WTC11 (cell line): ENCODE measurements around the gene TEK. TPM values are rescaled to one million over a fixed set of nuclear protein-coding genes. Genes with fewer than 3 reads are reported as not detected.

Experiments used
- ATAC-seq: fragments of 200-7000 bp; cut with Tn5 transposase; 2 replicates; pipeline ENCODE4 v1.10.0; 2021; ENCODE audit warnings: mild to moderate bottlenecking, moderate library complexity
- Bru-seq: library from RNA; stranded (reverse); fragments of 400-500 nt; gene quantifications from one replicate; lab custom pipeline; 2021; lab: Mats Ljungman, UMichigan
- CTCF ChIA-PET: fragments of 300-600 bp; sonication (Branson Sonifier 250); formaldehyde crosslinking; loops from one replicate; lab custom pipeline; 2021; ENCODE audit warnings: antibody characterized with exemption; lab: Charles Lee
- POLR2A ChIA-PET: fragments of 350-600 bp; sonication (Branson Sonifier 250); formaldehyde crosslinking; loops from one replicate; lab custom pipeline; 2021; ENCODE audit warnings: antibody characterized with exemption; lab: Charles Lee
- DNase-seq: peaks from one replicate; pipeline ENCODE4 v3.0.0; 2021; ENCODE audit warnings: low spot score
- H3K27ac Mint-ChIP-seq: 2 replicates; pipeline ENCODE4 v1.8.0; 2021; ENCODE audit warnings: mixed read lengths
- H3K27me3 Mint-ChIP-seq: 2 replicates; pipeline ENCODE4 v1.8.0; 2021; ENCODE audit warnings: low read depth, mild to moderate bottlenecking, moderate library complexity, mixed read lengths
- H3K36me3 Mint-ChIP-seq: 2 replicates; pipeline ENCODE4 v1.8.0; 2021; ENCODE audit warnings: mixed read lengths
- H3K4me1 Mint-ChIP-seq: 2 replicates; pipeline ENCODE4 v1.8.0; 2022; ENCODE audit warnings: mixed read lengths
- H3K4me3 Mint-ChIP-seq: 2 replicates; pipeline ENCODE4 v1.8.0; 2021; ENCODE audit warnings: mild to moderate bottlenecking, moderate library complexity, mixed read lengths
- H3K9me3 Mint-ChIP-seq: 2 replicates; pipeline ENCODE4 v1.8.0; 2021; ENCODE audit warnings: mixed read lengths
- CREM ChIP-seq: sonication (generic); formaldehyde crosslinking; IDR thresholded peaks from 2 replicates; pipeline ENCODE4 v1.8.1; 2022; ENCODE audit warnings: mild to moderate bottlenecking, missing genetic modification reagents, moderate library complexity
- EMX1 ChIP-seq: fragments of 250-450 bp; sonication (Bioruptor Pico); IDR thresholded peaks from 2 replicates; pipeline ENCODE4 v1.8.0; 2021; ENCODE audit warnings: mild to moderate bottlenecking
- ETV6 ChIP-seq: sonication (generic); formaldehyde crosslinking; IDR thresholded peaks from 2 replicates; pipeline ENCODE4 v1.8.1; 2022; ENCODE audit warnings: mild to moderate bottlenecking, missing genetic modification reagents
- NFYB ChIP-seq: sonication (generic); formaldehyde crosslinking; conservative IDR thresholded peaks from 2 replicates; pipeline ENCODE4 v1.8.0; 2022; ENCODE audit warnings: low read depth, missing genetic modification reagents
- PREB ChIP-seq: sonication (generic); formaldehyde crosslinking; IDR thresholded peaks from 2 replicates; pipeline ENCODE4 v1.8.1; 2022; ENCODE audit warnings: mild to moderate bottlenecking, missing genetic modification reagents, moderate library complexity, borderline replicate concordance
- RELA ChIP-seq: sonication (generic); formaldehyde crosslinking; IDR thresholded peaks from 2 replicates; pipeline ENCODE4 v1.8.1; 2022; ENCODE audit warnings: missing genetic modification reagents, mild to moderate bottlenecking, borderline replicate concordance
- ZNF416 ChIP-seq: fragments of 250-450 bp; sonication (Bioruptor Pico); IDR thresholded peaks from 2 replicates; pipeline ENCODE4 v1.9.0; 2021; ENCODE audit warnings: mild to moderate bottlenecking, inconsistent platforms
- ZNF671 ChIP-seq: fragments of 250-450 bp; sonication (Bioruptor Pico); IDR thresholded peaks from 2 replicates; pipeline ENCODE4 v1.8.0; 2021; ENCODE audit warnings: mild to moderate bottlenecking
- long read RNA-seq, 3 experiments: library from RNA in 1 of 3; library from capped mRNA in 1 of 3; library from polyadenylated mRNA in 1 of 3; unstranded in 2 of 3; stranded (forward) in 1 of 3; transcript quantifications; one replicate each; pipeline ENCODE4 v2.0.0, GENCODE V29; 2021
- total RNA-seq: library from RNA; stranded (reverse); gene quantifications from 3 replicates; pipeline ENCODE4 v1.2.3, GENCODE V29; 2021
- TF ChIP-seq, protein P1 (sequence below): sonication (generic); formaldehyde crosslinking; IDR thresholded peaks from 2 replicates; pipeline ENCODE4 v1.8.1; 2022; ENCODE audit warnings: missing genetic modification reagents, borderline replicate concordance
- TF ChIP-seq, protein P2 (sequence below): sonication (generic); formaldehyde crosslinking; IDR thresholded peaks from 2 replicates; pipeline ENCODE4 v1.8.1; 2022; ENCODE audit warnings: mild to moderate bottlenecking, moderate library complexity, missing genetic modification reagents
- TF ChIP-seq, protein P3 (sequence below): sonication (generic); formaldehyde crosslinking; IDR thresholded peaks from 2 replicates; pipeline ENCODE4 v1.8.1; 2023; ENCODE audit warnings: mild to moderate bottlenecking, missing genetic modification reagents, moderate library complexity

TEK gene
- 2.5 to 3.1 TPM (median 2.5 TPM) in 3 replicates for total RNA-seq
- Bru-seq, nascent RNA, result percentile 39 among the genes with signal in this experiment
- long read RNA-seq, experiment 1, full-length matches to known transcripts, result 2 of 17 reads
- long read RNA-seq, experiment 1, partial matches to known transcripts, result 2 of 17 reads
- long read RNA-seq, experiment 1, other reads (novel, unspliced or antisense), result 13 of 17 reads
- long read RNA-seq, experiment 2, partial matches to known transcripts, result 1 of 6 reads
- long read RNA-seq, experiment 2, other reads (novel, unspliced or antisense), result 5 of 6 reads
- long read RNA-seq, experiment 3, result 0 reads

DNA sequence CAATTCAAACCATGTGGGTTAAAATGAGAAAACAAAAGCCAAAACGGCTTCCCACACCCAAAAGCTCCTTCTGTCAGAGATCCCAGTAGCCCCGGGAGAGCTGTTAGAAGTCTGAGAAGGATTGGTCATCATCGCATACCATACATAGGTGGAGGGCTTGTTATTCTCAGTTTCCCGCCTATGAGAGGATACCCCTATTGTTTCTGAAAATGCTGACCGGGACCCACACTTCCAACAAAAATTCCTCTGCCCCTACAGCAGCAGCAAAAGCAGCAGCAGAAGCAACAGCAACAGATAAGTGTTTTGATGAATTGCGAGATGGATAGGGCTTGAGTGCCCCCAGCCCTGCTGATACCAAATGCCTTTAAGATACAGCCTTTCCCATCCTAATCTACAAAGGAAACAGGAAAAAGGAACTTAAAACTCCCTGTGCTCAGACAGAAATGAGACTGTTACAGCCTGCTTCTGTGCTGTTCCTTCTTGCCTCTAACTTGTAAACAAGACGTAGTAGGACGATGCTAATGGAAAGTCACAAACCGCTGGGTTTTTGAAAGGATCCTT lies at the start of gene TEK:
Gene TEK, plus strand, starts transcription at position 245 of the 561 bp plus-strand sequence. CDS start 366 bp downstream, outside the sequence.
- Mint-ChIP-seq H3K4me1 (peaks cover 17% of the 10 kb centered on the region), H3K36me3 (no peaks in the 10 kb centered on the region), H3K9me3 (no peaks in the 10 kb centered on the region), H3K4me3 (peak within 1 kb of the TSS; percentile 51), H3K27me3 (no peaks in the 10 kb centered on the region), H3K27ac (peak within 1 kb of the TSS; percentile 45; the same call in 1 of the 2 replicates)
- ATAC-seq (peak; percentile 93), DNase-seq (no peak)
- POLR2A ChIA-PET, result no interaction called here
- no peak for TF ChIP-seq ZNF671 (CRISPR knock-in tag)
- CTCF ChIA-PET, result no interaction called here

GRCh38 chr9:27059412-27059811 lies 49.6 kb upstream of the TEK start:
- Mint-ChIP-seq H3K36me3 (no peaks in the 10 kb centered on the region), H3K4me1 (no peaks in the 10 kb centered on the region), H3K27me3 (no peaks in the 10 kb centered on the region), H3K4me3 (no peak overlapping the region), H3K27ac (no peak overlapping the region), H3K9me3 (no peaks in the 10 kb centered on the region)
- TF ChIP-seq ETV6 (no peak), CREM (no peak), ZNF416 (CRISPR knock-in tag) (no peak), PREB (CRISPR knock-in tag) (no peak), RELA (CRISPR knock-in tag) (no peak), NFYB (CRISPR knock-in tag) (no peak)
- TF ChIP-seq, protein P1, sequence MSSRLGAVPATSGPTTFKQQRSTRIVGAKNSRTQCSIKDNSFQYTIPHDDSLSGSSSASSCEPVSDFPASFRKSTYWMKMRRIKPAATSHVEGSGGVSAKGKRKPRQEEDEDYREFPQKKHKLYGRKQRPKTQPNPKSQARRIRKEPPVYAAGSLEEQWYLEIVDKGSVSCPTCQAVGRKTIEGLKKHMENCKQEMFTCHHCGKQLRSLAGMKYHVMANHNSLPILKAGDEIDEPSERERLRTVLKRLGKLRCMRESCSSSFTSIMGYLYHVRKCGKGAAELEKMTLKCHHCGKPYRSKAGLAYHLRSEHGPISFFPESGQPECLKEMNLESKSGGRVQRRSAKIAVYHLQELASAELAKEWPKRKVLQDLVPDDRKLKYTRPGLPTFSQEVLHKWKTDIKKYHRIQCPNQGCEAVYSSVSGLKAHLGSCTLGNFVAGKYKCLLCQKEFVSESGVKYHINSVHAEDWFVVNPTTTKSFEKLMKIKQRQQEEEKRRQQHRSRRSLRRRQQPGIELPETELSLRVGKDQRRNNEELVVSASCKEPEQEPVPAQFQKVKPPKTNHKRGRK, result no peak
- TF ChIP-seq, protein P2, sequence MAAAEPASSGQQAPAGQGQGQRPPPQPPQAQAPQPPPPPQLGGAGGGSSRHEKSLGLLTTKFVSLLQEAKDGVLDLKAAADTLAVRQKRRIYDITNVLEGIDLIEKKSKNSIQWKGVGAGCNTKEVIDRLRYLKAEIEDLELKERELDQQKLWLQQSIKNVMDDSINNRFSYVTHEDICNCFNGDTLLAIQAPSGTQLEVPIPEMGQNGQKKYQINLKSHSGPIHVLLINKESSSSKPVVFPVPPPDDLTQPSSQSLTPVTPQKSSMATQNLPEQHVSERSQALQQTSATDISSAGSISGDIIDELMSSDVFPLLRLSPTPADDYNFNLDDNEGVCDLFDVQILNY (CRISPR knock-in tag), result no peak
- CTCF ChIA-PET, result no interaction called here
- no peak for DNase-seq
- POLR2A ChIA-PET, result no interaction called here
- ATAC-seq, result no peak

GRCh38 chr9:27059907-27060306 lies 49.1 kb upstream of the TEK start:
- H3K27me3 Mint-ChIP-seq, result no peaks in the 10 kb centered on the region
- CTCF ChIA-PET, result no interaction called here

GRCh38 chr9:27065288-27065687 lies 43.7 kb upstream of the TEK start:
- CTCF ChIA-PET, result interaction anchor here (0.6 kb wide), 1 partner anchor 218 kb away, joined by 3 read pairs; no protein-coding TSS in a partner anchor
- TF ChIP-seq EMX1 (no peak), ZNF416 (CRISPR knock-in tag) (no peak)
- TF ChIP-seq, all 79 proteins: peak for 0
- no peaks in the 10 kb centered on the region for H3K4me1 Mint-ChIP-seq
- no peaks in the 10 kb centered on the region for H3K27me3 Mint-ChIP-seq
- ATAC-seq (no peak), DNase-seq (no peak)
- no peak overlapping the region for H3K27ac Mint-ChIP-seq
- POLR2A ChIA-PET, result no interaction called here
- H3K4me3 Mint-ChIP-seq, result no peak overlapping the region
- H3K9me3 Mint-ChIP-seq, result no peaks in the 10 kb centered on the region
- no peaks in the 10 kb centered on the region for H3K36me3 Mint-ChIP-seq

More at GRCh38 chr9:27059907-27060306, 49.1 kb upstream of the TEK start:
- TF ChIP-seq, protein P3, sequence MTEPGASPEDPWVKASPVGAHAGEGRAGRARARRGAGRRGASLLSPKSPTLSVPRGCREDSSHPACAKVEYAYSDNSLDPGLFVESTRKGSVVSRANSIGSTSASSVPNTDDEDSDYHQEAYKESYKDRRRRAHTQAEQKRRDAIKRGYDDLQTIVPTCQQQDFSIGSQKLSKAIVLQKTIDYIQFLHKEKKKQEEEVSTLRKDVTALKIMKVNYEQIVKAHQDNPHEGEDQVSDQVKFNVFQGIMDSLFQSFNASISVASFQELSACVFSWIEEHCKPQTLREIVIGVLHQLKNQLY (CRISPR knock-in tag), result no peak
- Mint-ChIP-seq H3K36me3 (no peaks in the 10 kb centered on the region), H3K27ac (no peak overlapping the region), H3K4me1 (no peaks in the 10 kb centered on the region), H3K4me3 (no peak overlapping the region), H3K9me3 (no peaks in the 10 kb centered on the region)
- DNase-seq (no peak), ATAC-seq (no peak)
- POLR2A ChIA-PET, result no interaction called here
